Measurements from ENCODE around the gene CDH1.

Gene CDH1

GRCh38 chr16:68859828-68860227 is 122.7 kb downstream of the CDH1 start:
- DNase-seq: no peak

GRCh38 chr16:68860978-68861892 is 124.1 kb downstream of the CDH1 start:
- DNase-seq: no peak

GRCh38 chr16:68866933-68867332 is 129.8 kb downstream of the CDH1 start:
- no peak for DNase-seq

GRCh38 chr16:68869492-68870088 is 132.5 kb downstream of the CDH1 start:
- DNase-seq: no peak

- no peak for DNase-seq
These were observed 136.8 kb downstream of the CDH1 start for GRCh38 chr16:68873635-68874471.

DNA sequence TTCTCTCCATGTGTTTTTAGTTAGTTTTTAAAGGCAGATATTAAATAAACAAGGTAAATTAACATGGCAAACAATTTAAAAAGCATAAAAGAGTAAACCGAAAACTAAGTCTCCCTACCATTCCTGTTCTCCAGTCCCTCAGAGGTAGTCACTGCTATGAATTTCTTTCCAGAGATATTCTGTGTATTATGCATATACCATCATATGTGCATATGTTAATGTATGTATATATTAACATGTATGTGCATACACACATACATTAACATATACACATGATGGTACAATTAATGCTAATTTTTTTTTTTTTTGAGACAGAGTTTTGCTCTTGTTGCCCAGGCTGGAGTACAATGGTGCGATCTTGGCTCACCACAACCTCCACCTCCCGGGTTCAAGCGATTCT is 138.8 kb downstream of the CDH1 start:
- no peak for DNase-seq

- DNase-seq: no peak
These were observed 146.6 kb downstream of the CDH1 start for GRCh38 chr16:68883685-68884084.

- no peak for DNase-seq
These were observed 147.3 kb downstream of the CDH1 start for GRCh38 chr16:68884401-68884800.

All from suppressor macrophage treated with lipopolysaccharide for 1 hour (primary cell).